ENCODE results near the gene CDKN1B. TPM values are rescaled to one million over a fixed set of nuclear protein-coding genes. Genes with fewer than 3 reads are reported as not detected.

CDKN1B gene
- 25.5 and 26.5 TPM in 2 replicates for total RNA-seq

- Histone ChIP-seq H3K36me3 (ENCODE audit: control insufficient read depth, insufficient read depth, low read length) (no peaks in the 10 kb centered on the region), H3K27me3 (ENCODE audit: control insufficient read depth, insufficient read depth, low read length) (no peaks in the 10 kb centered on the region), H3K4me3 (ENCODE audit: low read depth, low read length) (peak within 1 kb of the TSS; percentile 68)
- DNase-seq (ENCODE audit: low read depth) = peak; percentile 58
- TF ChIP-seq, protein P1, sequence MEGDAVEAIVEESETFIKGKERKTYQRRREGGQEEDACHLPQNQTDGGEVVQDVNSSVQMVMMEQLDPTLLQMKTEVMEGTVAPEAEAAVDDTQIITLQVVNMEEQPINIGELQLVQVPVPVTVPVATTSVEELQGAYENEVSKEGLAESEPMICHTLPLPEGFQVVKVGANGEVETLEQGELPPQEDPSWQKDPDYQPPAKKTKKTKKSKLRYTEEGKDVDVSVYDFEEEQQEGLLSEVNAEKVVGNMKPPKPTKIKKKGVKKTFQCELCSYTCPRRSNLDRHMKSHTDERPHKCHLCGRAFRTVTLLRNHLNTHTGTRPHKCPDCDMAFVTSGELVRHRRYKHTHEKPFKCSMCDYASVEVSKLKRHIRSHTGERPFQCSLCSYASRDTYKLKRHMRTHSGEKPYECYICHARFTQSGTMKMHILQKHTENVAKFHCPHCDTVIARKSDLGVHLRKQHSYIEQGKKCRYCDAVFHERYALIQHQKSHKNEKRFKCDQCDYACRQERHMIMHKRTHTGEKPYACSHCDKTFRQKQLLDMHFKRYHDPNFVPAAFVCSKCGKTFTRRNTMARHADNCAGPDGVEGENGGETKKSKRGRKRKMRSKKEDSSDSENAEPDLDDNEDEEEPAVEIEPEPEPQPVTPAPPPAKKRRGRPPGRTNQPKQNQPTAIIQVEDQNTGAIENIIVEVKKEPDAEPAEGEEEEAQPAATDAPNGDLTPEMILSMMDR (IDR thresholded peaks at IDR 0.05; ENCODE audit: insufficient read depth, low read length, poor library complexity, severe bottlenecking) = no peak
Measured at GRCh38 chr12:12716793-12717585, at the start of gene CDKN1B. Gene CDKN1B, plus strand, starts transcription at chr12:12717368. Its CDS starts 472 bp downstream, at chr12:12717840.

- Histone ChIP-seq H3K36me3 (ENCODE audit: control insufficient read depth, insufficient read depth, low read length) (no peaks in the 10 kb centered on the region), H3K4me3 (ENCODE audit: low read depth, low read length) (no peak overlapping the region), H3K27me3 (ENCODE audit: control insufficient read depth, insufficient read depth, low read length) (no peaks in the 10 kb centered on the region)
- DNase-seq (ENCODE audit: low read depth) = no peak
- TF ChIP-seq, protein P1 (IDR thresholded peaks at IDR 0.05; ENCODE audit: insufficient read depth, low read length, poor library complexity, severe bottlenecking) = no peak
Measured at GRCh38 chr12:12668005-12668404, 49.2 kb upstream of the CDKN1B start.

DNA sequence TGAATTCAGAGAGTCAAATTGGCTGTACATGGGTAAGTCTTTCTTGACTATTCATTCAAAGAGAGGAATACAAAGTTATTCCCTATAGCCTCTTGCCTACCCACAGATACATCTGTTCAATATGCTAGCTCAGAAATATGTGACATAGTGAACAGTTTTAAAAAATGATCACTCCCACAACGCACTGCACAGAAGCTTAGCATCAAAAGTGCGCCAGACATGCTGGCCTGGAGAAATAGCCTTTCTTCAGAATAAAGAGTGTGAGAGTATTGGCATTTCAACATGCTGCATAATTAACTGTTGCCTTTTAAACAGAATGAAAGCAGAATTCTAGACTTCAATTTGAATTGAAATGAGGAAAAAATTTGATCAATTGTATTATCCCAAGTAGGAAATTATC lies 48.1 kb upstream of the CDKN1B start:
- Histone ChIP-seq H3K4me3 (ENCODE audit: low read depth, low read length) (no peak overlapping the region), H3K27me3 (ENCODE audit: control insufficient read depth, insufficient read depth, low read length) (no peaks in the 10 kb centered on the region), H3K36me3 (ENCODE audit: control insufficient read depth, insufficient read depth, low read length) (no peaks in the 10 kb centered on the region)
- TF ChIP-seq, protein P1 (IDR thresholded peaks at IDR 0.05; ENCODE audit: insufficient read depth, low read length, poor library complexity, severe bottlenecking) = no peak
- no peak for DNase-seq (ENCODE audit: low read depth)

DNA sequence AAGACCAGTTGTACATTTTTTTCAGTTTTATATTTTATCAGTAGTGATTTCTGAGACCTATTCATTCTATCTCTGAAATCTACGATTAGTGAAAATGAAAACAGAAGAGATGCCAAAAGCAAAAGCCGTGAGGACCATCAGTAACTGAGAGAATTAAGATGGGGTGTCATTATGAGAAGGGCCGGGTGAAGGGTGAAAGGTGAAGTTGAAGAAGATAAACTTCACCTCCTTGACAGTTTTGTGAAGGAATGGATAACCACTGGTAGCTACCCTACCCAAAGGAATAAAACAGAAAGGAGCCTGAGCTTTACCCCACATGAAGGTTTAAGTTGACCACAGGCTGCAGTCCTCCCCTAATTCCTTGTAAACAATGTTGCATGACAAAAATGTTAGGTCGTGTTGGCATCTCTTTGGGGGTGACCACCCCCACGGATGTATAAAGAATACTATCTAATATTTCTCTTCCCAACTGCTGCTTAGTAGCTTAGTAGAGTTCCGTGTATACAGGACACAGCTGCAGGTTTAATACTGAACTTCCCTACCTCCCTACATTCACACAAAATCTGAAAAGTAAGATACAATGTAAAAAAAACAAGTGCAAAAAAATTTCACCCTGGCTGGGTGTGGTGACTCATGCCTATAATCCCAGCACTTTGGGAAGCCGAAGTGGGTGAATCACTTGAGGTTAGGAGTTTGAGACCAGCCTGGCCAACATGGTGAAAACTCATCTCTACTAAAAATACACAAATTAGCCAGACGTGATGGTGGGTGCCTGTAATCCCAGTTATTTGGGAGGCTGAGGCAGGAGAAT lies 45.1 kb upstream of the CDKN1B start:
- no peak overlapping the region for H3K4me3 ChIP-seq (ENCODE audit: low read depth, low read length)
- TF ChIP-seq, protein P1 (IDR thresholded peaks at IDR 0.05; ENCODE audit: insufficient read depth, low read length, poor library complexity, severe bottlenecking) = no peak
- DNase-seq (ENCODE audit: low read depth) = no peak
- no peaks in the 10 kb centered on the region for H3K27me3 ChIP-seq (ENCODE audit: control insufficient read depth, insufficient read depth, low read length)
- no peaks in the 10 kb centered on the region for H3K36me3 ChIP-seq (ENCODE audit: control insufficient read depth, insufficient read depth, low read length)

DNA sequence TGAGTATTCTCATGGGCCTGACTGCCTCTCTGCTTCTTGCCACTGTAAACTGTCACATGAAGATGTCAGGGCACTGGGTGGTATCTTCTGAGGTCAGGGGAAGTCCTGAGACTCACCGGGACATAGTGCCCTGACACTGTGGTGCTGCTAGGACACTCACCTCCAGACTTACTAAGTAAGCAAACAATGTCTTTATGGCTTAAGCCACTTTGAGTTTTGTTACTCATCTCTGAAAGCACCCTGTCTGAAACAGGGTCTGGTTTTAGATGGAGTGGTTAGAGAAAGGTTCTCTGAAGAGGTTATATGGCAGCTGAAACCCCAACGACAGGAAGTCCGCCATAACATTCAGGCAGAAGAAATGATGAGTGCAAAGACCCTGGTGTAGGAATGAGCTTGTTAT lies 43.9 kb upstream of the CDKN1B start:
- no peaks in the 10 kb centered on the region for H3K27me3 ChIP-seq (ENCODE audit: control insufficient read depth, insufficient read depth, low read length)
- H3K36me3 ChIP-seq (ENCODE audit: control insufficient read depth, insufficient read depth, low read length) = no peaks in the 10 kb centered on the region
- TF ChIP-seq, protein P1 (IDR thresholded peaks at IDR 0.05; ENCODE audit: insufficient read depth, low read length, poor library complexity, severe bottlenecking) = no peak
- no peak for DNase-seq (ENCODE audit: low read depth)
- H3K4me3 ChIP-seq (ENCODE audit: low read depth, low read length) = no peak overlapping the region

Data from kidney epithelial cell (primary cell).